Neutrophil (primary cell): Measurements from ENCODE around the gene TMEM260.

Source experiments
- H3K27ac ChIP-seq: fragments of 200-600 bp; sonication (generic); 2 replicates; pipeline ENCODE4 v1.5.1; 2016; ENCODE audit warnings: mild to moderate bottlenecking, moderate library complexity
- H3K27me3 ChIP-seq: fragments of 200-600 bp; sonication (generic); 2 replicates; pipeline ENCODE4 v1.6.0; 2016; ENCODE audit warnings: mild to moderate bottlenecking
- H3K36me3 ChIP-seq: fragments of 200-600 bp; sonication (generic); 2 replicates; pipeline ENCODE4 v1.5.1; 2017
- H3K4me1 ChIP-seq, 2 experiments: fragments of 200-600 bp in 1 of 2; sonication (generic) in 1 of 2; 1 replicate in 1 of 2; 2 replicates in 1 of 2; pipeline versions ENCODE4 v1.5.1 to v1.6.1; 2013 to 2016; ENCODE audit warnings: low read depth in 1 of 2, low read length in 1 of 2, mild to moderate bottlenecking in 1 of 2, moderate library complexity in 1 of 2; ENCODE audit not compliant: control insufficient read depth in 1 of 2, insufficient read depth in 1 of 2
- H3K4me3 ChIP-seq, 2 experiments: fragments of 200-600 bp in 1 of 2; sonication (generic) in 1 of 2; 1 replicate in 1 of 2; 2 replicates in 1 of 2; pipeline ENCODE4 v1.5.1; 2013 to 2016; ENCODE audit warnings: low read depth in 1 of 2, low read length in 1 of 2, mild to moderate bottlenecking in 1 of 2, moderate library complexity in 1 of 2
- H3K9me3 ChIP-seq: fragments of 200-600 bp; sonication (generic); 2 replicates; pipeline ENCODE4 v1.5.1; 2016
- TF ChIP-seq, protein P1 (sequence below): fragments of 200-600 bp; sonication (generic); IDR thresholded peaks from 2 replicates; pipeline ENCODE4 v1.5.1; 2016; ENCODE audit warnings: antibody characterized with exemption

Gene TMEM260

DNA sequence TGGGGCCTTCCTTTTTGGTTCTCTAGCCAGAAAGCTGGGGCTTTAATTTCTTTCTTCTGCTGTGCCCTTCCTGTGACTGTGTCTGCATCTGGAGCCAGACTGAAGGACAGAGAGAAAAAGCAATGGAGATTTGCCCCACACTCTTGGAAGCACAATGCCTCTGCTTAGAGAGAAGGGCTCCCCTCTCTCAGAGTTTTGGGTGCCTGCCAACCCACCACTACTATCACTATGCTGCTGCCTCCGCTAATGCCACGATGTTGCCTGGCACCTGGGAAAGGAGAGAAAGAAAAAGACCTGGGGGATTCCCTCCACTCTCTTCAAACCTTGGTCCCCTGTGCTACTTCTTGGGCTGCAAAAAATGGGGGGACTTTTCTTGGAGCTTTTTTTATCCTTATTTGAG, 52.6 kb downstream of the TMEM260 start:
- TF ChIP-seq, protein P1, sequence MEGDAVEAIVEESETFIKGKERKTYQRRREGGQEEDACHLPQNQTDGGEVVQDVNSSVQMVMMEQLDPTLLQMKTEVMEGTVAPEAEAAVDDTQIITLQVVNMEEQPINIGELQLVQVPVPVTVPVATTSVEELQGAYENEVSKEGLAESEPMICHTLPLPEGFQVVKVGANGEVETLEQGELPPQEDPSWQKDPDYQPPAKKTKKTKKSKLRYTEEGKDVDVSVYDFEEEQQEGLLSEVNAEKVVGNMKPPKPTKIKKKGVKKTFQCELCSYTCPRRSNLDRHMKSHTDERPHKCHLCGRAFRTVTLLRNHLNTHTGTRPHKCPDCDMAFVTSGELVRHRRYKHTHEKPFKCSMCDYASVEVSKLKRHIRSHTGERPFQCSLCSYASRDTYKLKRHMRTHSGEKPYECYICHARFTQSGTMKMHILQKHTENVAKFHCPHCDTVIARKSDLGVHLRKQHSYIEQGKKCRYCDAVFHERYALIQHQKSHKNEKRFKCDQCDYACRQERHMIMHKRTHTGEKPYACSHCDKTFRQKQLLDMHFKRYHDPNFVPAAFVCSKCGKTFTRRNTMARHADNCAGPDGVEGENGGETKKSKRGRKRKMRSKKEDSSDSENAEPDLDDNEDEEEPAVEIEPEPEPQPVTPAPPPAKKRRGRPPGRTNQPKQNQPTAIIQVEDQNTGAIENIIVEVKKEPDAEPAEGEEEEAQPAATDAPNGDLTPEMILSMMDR: no peak
- Histone ChIP-seq H3K4me1 (no peaks in the 10 kb centered on the region), H3K9me3 (no peaks in the 10 kb centered on the region), H3K27ac (no peak overlapping the region), H3K27me3 (no peaks in the 10 kb centered on the region), H3K36me3 (peaks cover 68% of the 10 kb centered on the region), H3K4me3 (no peak overlapping the region)

DNA sequence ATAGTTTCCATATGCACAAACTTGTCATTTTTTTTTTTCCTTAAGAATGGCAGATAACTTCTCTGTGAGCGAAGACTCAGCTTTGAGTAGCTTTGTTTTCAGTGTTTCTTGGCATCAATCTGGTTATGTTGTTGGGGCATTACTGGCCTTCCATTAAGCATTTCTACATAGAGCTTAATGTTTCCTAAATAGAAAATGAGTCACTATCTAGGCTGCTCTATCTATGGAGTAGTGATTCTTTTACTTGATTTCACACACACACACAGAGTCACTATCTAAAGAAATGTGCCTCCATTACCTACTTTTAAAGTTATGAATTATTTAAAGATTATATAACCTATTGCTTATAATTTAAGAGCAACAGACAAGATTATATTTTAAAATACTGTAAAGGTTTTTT, 53.9 kb downstream of the TMEM260 start:
- TF ChIP-seq, protein P1: no peak

DNA sequence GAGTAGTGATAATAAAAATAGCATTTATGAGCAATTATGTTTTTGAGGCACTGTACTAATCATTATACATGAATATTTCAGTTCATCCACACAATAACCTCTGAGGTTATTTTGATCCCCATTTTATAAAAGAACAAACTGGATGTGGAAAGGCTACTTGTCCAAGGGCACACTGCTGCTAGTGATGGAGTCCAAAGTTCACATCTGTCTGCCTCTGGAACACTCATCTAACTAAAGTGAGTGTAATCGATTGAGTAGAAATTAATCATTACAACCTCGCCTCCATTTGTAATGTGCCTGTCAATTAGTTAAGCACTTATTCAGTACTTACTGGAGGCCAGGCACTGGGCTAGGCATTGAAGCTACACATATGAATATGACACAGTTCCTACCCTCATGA, 55.4 kb downstream of the TMEM260 start:
- Histone ChIP-seq H3K36me3 (peaks cover 88% of the 10 kb centered on the region), H3K27me3 (no peaks in the 10 kb centered on the region), H3K27ac (no peak overlapping the region), H3K4me3 (no peak overlapping the region), H3K4me1 (no peaks in the 10 kb centered on the region), H3K9me3 (no peaks in the 10 kb centered on the region)
- TF ChIP-seq, protein P1: no peak

More for the DNA sequence above, 53.9 kb downstream of the TMEM260 start:
- H3K27ac ChIP-seq: no peak overlapping the region
- peaks cover 73% of the 10 kb centered on the region for H3K36me3 ChIP-seq
- no peaks in the 10 kb centered on the region for H3K9me3 ChIP-seq
- H3K27me3 ChIP-seq: no peaks in the 10 kb centered on the region
- H3K4me1 ChIP-seq: no peaks in the 10 kb centered on the region
- H3K4me3 ChIP-seq: no peak overlapping the region

DNA sequence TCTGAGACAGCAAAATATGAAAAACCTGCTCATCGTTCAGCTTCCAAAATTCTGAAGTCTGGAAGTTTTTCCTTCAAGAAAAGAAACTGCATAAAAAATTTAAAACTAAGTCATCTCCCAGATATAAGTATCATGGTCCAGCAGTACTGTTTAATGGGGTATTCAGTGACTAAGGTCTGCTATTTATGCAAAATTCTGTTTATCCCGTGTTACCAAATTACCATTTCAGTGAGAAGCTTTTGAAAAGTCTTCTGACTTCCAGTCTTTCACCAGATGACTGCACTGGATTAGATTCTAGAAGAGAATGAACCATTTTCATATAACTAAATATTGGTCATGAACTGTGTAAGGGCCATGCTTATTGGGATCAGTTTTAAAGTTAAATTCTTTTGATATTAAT, 67.9 kb downstream of the TMEM260 start:
- H3K36me3 ChIP-seq: peaks cover 31% of the 10 kb centered on the region
- no peak overlapping the region for H3K27ac ChIP-seq
- TF ChIP-seq, protein P1: no peak
- H3K9me3 ChIP-seq: no peaks in the 10 kb centered on the region
- no peak overlapping the region for H3K4me3 ChIP-seq
- no peaks in the 10 kb centered on the region for H3K27me3 ChIP-seq
- no peaks in the 10 kb centered on the region for H3K4me1 ChIP-seq

DNA sequence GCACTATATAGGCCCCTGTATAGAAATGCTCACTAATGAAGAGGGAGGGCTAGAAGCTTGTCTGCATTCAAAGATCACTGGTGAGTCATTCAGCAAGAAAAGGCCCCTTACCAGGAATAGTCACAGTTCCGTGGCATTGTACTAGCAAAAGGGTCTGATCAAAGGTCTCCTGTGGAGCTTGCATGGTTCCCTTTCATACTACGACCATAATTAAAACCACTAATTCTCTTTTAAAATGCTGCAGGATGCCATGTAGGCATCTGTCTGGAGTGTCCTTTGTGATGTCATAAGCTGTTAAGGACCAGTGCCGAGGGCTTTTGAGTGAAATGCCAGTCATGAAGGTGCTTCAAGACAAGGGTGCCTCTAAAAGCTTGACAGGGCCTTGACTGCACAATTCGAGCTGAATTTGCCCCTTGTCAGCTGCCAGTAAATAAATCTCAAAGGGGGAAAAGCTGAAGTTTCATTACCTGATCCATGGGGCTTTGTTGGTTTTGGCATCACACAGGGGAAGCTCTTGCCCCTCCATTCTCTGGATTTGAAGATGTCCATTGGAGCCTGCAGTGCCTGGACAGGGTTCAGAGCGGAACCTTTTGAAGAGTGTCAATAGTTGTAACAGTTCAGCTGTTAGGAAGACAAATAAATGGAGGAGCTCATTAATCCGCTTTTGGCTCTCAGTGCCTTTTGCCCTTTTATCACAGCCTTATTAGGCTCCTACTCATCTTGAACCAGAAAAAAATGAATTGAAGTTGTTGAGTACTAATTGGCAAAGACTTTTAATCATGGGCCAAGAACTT, 69.1 kb downstream of the TMEM260 start:
- H3K36me3 ChIP-seq: peaks cover 31% of the 10 kb centered on the region
- H3K27me3 ChIP-seq: no peaks in the 10 kb centered on the region
- H3K4me3 ChIP-seq: no peak overlapping the region
- no peaks in the 10 kb centered on the region for H3K4me1 ChIP-seq
- no peak overlapping the region for H3K27ac ChIP-seq
- TF ChIP-seq, protein P1: no peak
- H3K9me3 ChIP-seq: no peaks in the 10 kb centered on the region
